ENCODE data around the gene PCDHB16. TPM values are rescaled to one million over a fixed set of nuclear protein-coding genes. Genes with fewer than 3 reads are reported as not detected.
"Not testable (repeated sequence)": the region's sequence is repeated elsewhere in the genome, so short reads cannot be mapped to it uniquely, and the experiment has no call there.

The PCDHB16 gene
- total RNA-seq, 2 experiments from 2014 or later: not detected

- no peaks in the 10 kb centered on the region for H3K9me3 ChIP-seq (ENCODE audit: low read length)
- H2AFZ ChIP-seq (ENCODE audit: low read length): no peak within 1 kb of the TSS
- no peaks in the 10 kb centered on the region for H3K9me2 ChIP-seq (ENCODE audit: insufficient read depth, low read length)
- H3K4me2 ChIP-seq (ENCODE audit: low read length): peak within 1 kb of the TSS; percentile 39; the same call in 1 of the 2 replicates
- H3K79me2 ChIP-seq (ENCODE audit: insufficient read depth, low read depth, low read length): no peaks in the 10 kb centered on the region
- ChIA-PET POLR2A (interaction anchor here (0.7 to 0.8 kb wide), 2 partner anchors 17 to 1158 kb away, joined by 3 to 4 read pairs; no protein-coding TSS in a partner anchor), CTCF (ENCODE audit: unreplicated experiment) (interaction anchor here (0.5 to 1.0 kb wide), 2 partner anchors 23 to 97 kb away, joined by 3 read pairs; partner anchors contain the start of gene TAF7)
- DNase-seq (ENCODE audit: low spot score): peak; percentile 34
- intact Hi-C loops (cut with micrococcal nuclease; ENCODE audit: unreplicated experiment): no loop called here
- peak; percentile 73 for TF ChIP-seq CTCF (conservative IDR thresholded peaks at IDR 0.05; ENCODE audit: low read length)
- no peak for TF ChIP-seq EZH2phosphoT487 (IDR thresholded peaks at IDR 0.05; ENCODE audit: borderline replicate concordance, low read depth, low read length)
- no peaks in the 10 kb centered on the region for H3K4me1 ChIP-seq (ENCODE audit: insufficient read depth, low read length, poor library complexity, severe bottlenecking)
- H4K20me1 ChIP-seq (ENCODE audit: insufficient read depth, low read length): no peaks in the 10 kb centered on the region
- BruUV-seq (replicated peaks): no TSS peak
- H3K27ac ChIP-seq (ENCODE audit: low read depth, low read length, poor library complexity, severe bottlenecking): no peak within 1 kb of the TSS
- H3K4me3 ChIP-seq (ENCODE audit: low read depth, low read length, poor library complexity, severe bottlenecking): no peak within 1 kb of the TSS
- no peaks in the 10 kb centered on the region for H3K36me3 ChIP-seq (ENCODE audit: insufficient read depth, low read length)
Measured at GRCh38 chr5:141223112-141223783, 41.1 kb downstream of the PCDHB16 start, which contains the start of gene PCDHB14. Gene PCDHB14, plus strand, starts transcription at chr5:141223343. Its CDS starts 163 bp downstream, at chr5:141223506.

GRCh38 chr5:141224844-141225243, 42.7 kb downstream of the PCDHB16 start:
- intact Hi-C loops (cut with micrococcal nuclease; ENCODE audit: unreplicated experiment); H3K27ac ChIP-seq (ENCODE audit: low read depth, low read length, poor library complexity, severe bottlenecking); BruUV-seq (replicated peaks); DNase-seq (ENCODE audit: low spot score); H3K9me2 ChIP-seq (ENCODE audit: insufficient read depth, low read length); H4K20me1 ChIP-seq (ENCODE audit: insufficient read depth, low read length); H3K4me3 ChIP-seq (ENCODE audit: low read depth, low read length, poor library complexity, severe bottlenecking); H3K79me2 ChIP-seq (ENCODE audit: insufficient read depth, low read depth, low read length); H2AFZ ChIP-seq (ENCODE audit: low read length); H3K9me3 ChIP-seq (ENCODE audit: low read length); POLR2A ChIA-PET; CTCF ChIA-PET (ENCODE audit: unreplicated experiment); H3K36me3 ChIP-seq (ENCODE audit: insufficient read depth, low read length); H3K4me1 ChIP-seq (ENCODE audit: insufficient read depth, low read length, poor library complexity, severe bottlenecking); H3K4me2 ChIP-seq (ENCODE audit: low read length): not testable (repeated sequence)

GRCh38 chr5:141225421-141225820, 43.2 kb downstream of the PCDHB16 start:
- intact Hi-C loops (cut with micrococcal nuclease; ENCODE audit: unreplicated experiment); BruUV-seq (replicated peaks): not testable (repeated sequence)

More at GRCh38 chr5:141225421-141225820, 43.2 kb downstream of the PCDHB16 start:
- H3K9me2 ChIP-seq (ENCODE audit: insufficient read depth, low read length); H2AFZ ChIP-seq (ENCODE audit: low read length); H3K79me2 ChIP-seq (ENCODE audit: insufficient read depth, low read depth, low read length); DNase-seq (ENCODE audit: low spot score); H3K27ac ChIP-seq (ENCODE audit: low read depth, low read length, poor library complexity, severe bottlenecking); H3K4me1 ChIP-seq (ENCODE audit: insufficient read depth, low read length, poor library complexity, severe bottlenecking); CTCF ChIA-PET (ENCODE audit: unreplicated experiment); H3K9me3 ChIP-seq (ENCODE audit: low read length); POLR2A ChIA-PET; H3K4me2 ChIP-seq (ENCODE audit: low read length); H3K4me3 ChIP-seq (ENCODE audit: low read depth, low read length, poor library complexity, severe bottlenecking); H3K36me3 ChIP-seq (ENCODE audit: insufficient read depth, low read length); H4K20me1 ChIP-seq (ENCODE audit: insufficient read depth, low read length): not testable (repeated sequence)
